GM12801 (cell line): ENCODE measurements around the gene COQ10A.

Source experiments
- CTCF ChIP-seq: IDR thresholded peaks from one replicate; pipeline ENCODE4 v1.5.1; 2011; ENCODE audit warnings: control low read depth; ENCODE audit not compliant: insufficient read length; ENCODE audit errors: extremely low read depth

Gene COQ10A

GRCh38 chr12:56224102-56224701, 42.5 kb upstream of the COQ10A start, which contains the start of gene NABP2:
Gene NABP2, plus strand, starts transcription at chr12:56224342. Its CDS starts 515 bp downstream, at chr12:56224857.
- TF ChIP-seq CTCF, result no peak

DNA sequence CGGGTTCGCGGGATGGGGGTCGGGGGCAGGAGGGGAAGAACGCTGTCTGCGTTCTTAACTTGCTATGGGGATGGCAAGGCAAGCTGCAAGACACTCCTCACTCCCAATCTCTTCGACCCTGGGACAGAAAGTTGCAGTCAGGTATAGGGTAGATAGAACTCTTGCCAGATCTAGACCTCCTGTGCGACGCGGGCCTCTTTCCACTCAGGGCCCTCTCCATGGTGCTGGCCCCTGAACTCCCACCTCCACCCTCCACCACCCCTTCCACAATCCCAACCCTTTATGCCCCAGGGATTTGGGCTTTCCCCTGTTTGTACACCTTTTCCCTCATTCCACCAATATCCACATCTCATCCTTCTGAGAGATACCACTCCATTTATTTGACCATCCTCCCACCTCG, 41.8 kb upstream of the COQ10A start:
- TF ChIP-seq CTCF, result no peak

- TF ChIP-seq CTCF, result no peak
Observed at GRCh38 chr12:56229082-56229481, 37.7 kb upstream of the COQ10A start.

GRCh38 chr12:56229916-56230431, 36.8 kb upstream of the COQ10A start, which contains the start of gene SLC39A5:
Gene SLC39A5, plus strand, starts transcription at chr12:56230051. Its CDS starts 1,224 bp downstream, at chr12:56231275.
- no peak for TF ChIP-seq CTCF

DNA sequence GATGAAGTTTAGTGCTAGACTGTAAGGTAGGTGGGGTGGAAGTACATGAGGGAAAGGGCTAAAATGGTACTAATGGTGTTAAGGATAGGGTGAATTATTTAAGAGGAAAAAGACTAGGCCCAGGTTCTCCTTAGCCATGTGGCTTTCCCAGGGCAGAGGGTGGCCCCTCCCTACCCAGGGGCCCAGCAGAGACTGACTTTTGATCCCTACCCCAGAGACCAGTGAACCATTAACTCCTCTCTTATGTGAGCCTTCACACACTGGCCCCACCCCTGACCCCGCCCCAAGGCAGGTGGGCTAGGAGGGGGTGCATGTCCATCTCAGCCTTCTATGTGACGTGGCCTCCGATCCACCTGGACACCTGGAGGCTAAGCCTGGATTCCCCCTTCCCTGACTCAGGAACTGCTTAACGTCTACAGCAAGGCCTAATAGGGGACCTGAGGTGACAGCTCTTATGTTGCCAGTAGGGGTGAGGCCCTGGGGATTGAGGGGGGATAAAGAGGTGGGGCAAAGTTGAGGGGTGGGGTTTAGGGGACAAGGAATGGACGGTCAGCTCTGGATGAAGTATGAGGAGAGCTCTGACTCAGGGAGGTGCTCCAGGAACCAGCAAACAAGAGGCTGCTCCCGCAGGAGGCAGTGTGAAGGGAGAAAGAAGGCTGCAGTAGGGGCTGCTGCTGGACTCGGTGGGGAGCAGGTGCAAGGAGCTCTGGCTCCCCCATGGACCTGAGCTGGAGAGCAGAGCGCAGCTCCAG, 36.1 kb upstream of the COQ10A start:
- TF ChIP-seq CTCF, result no peak

DNA sequence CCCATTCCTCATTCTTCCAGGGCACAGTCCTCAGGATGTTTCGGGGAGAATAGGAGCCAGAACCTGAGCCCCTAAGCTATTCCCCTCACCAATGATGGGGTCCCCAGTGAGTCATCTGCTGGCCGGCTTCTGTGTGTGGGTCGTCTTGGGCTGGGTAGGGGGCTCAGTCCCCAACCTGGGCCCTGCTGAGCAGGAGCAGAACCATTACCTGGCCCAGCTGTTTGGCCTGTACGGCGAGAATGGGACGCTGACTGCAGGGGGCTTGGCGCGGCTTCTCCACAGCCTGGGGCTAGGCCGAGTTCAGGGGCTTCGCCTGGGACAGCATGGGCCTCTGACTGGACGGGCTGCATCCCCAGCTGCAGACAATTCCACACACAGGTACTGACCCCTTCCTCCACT, 35.6 kb upstream of the COQ10A start:
- TF ChIP-seq CTCF, result no peak

DNA sequence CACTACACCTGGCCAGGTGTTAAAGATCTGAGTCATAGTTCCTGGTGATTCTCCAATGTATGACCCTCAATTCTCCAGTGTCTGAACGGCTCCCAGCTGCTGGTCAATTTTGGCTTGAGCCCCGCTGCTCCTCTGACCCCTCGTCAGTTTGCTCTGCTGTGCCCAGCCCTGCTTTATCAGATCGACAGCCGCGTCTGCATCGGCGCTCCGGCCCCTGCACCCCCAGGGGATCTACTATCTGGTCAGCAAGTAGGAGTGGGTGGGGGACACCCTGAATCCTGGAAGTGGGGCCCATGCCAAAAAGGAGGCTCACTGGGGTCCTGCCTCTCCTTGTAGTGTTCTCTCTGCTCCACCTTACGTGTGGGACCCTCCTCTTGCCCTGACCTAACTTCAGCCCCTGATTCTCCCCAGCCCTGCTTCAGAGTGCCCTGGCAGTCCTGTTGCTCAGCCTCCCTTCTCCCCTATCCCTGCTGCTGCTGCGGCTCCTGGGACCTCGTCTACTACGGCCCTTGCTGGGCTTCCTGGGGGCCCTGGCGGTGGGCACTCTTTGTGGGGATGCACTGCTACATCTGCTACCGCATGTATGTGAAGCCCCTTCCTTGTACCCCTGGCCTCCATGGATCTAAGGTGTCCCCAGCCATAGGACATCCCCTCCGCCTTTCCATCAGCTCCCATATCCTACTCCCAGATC, 31.9 kb upstream of the COQ10A start:
- no peak for TF ChIP-seq CTCF
